ENCODE results near the gene ZNF587.
"Not testable (repeated sequence)": the region's sequence is repeated elsewhere in the genome, so short reads cannot be mapped to it uniquely, and the experiment has no call there.

Gene ZNF587

GRCh38 chr19:57820599-57820998 lies 29.1 kb upstream of the ZNF587 start:
- in situ Hi-C loops (cut with MboI; ENCODE audit: low pct_unique_long_range_greater_than_20kb, low sequenced_read_pairs), result no loop called here
- no peak for DNase-seq

DNA sequence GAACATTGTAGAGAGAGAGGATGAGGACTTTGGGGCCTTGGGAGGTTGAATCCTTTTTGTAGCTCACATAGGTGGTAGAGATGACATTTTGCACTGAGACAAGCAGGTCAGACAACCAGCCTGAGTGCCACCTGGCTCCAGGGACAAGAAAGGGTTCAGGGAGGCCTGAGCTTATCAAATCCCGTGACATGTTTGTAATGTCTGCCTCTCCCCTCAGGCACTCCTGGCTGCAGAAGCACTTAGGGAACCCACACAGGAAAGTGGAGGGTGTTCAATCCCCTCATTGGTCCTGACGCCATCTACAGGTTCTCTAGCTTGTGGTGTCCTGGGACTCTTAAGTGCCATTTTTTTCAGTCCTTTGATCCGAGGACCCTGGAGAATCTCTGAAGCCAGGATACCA lies 28.6 kb upstream of the ZNF587 start:
- DNase-seq; in situ Hi-C loops (cut with MboI; ENCODE audit: low pct_unique_long_range_greater_than_20kb, low sequenced_read_pairs): not testable (repeated sequence)

DNA sequence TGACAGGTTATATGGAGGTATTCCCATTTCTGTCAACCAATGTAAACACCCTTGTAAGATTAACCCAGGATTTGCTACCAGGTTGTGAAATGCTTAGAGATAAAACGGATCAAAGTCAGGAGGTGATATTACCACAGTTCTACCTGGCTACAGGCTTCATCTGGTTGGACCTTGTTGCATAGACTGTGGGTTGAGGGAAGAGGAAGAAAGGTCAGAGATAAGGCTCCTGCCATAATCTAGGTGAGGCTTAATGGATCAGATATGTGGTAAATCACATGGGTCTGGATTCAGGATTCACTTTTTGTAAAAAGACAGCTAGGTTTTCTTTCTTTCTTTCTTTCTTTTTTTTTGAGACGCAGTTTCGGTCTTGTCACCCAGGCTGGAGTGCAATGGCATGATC lies 28.2 kb upstream of the ZNF587 start:
- DNase-seq; in situ Hi-C loops (cut with MboI; ENCODE audit: low pct_unique_long_range_greater_than_20kb, low sequenced_read_pairs): not testable (repeated sequence)

DNA sequence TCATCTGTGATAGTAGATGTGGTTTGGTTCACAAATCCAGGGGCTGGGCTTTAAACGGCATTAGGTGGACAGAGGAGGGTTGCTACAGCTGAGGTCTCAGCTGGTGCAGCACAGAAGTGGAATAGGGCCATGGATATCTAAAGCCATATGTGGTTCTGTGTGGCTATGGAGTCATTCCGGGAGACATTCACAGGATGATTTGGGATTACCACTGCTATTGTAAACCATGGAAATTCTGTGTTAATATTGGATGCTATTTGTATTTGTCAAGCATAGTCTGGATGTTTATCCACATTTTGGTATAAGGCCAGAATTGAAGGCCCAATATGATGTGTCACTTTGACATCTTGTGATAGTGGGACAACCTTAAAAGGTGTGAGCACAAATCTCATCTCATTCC lies 26.5 kb upstream of the ZNF587 start:
- in situ Hi-C loops (cut with MboI; ENCODE audit: low pct_unique_long_range_greater_than_20kb, low sequenced_read_pairs), result not testable (repeated sequence)

DNA sequence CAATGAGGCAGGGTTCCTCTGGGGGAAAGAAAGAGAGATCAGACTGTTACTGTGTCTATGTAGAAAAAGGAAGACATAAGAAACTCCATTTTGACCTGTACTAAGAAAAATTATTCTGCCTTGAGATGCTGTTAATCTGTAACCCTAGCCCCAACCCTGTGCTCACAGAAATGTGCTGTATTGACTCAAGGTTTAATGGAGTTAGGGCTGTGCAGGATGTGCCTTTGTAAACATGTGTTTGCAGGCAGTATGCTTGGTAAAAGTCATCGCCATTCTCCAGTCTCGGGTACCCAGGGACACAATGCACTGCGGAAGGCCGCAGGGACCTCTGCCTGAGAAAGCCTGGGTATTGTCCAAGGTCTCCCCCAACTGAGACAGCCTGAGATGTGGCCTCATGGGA lies 26.1 kb upstream of the ZNF587 start:
- DNase-seq; in situ Hi-C loops (cut with MboI; ENCODE audit: low pct_unique_long_range_greater_than_20kb, low sequenced_read_pairs): not testable (repeated sequence)

More for the DNA sequence above, 26.5 kb upstream of the ZNF587 start:
- not testable (repeated sequence) for DNase-seq

DNA sequence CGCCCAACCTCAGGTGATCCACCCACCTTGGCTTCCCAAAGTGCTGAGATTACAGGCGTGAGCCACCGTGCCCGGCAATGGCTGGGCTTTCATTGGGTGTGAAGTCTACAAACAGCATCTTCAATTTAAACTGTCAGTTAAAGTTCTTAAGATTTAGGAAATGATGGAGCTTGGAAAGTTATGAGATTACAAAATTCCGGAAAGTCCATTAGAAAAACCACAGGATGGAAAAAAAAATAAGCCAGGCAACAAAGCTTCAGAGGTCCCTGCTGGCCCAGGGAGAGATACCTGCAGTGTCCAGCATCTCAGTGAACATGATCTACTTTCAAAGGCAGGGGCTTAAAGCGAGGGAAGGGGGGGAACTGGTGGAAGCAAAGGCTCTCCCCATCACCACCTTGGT lies 24.1 kb upstream of the ZNF587 start:
- DNase-seq, result no peak
- in situ Hi-C loops (cut with MboI; ENCODE audit: low pct_unique_long_range_greater_than_20kb, low sequenced_read_pairs), result no loop called here

GRCh38 chr19:57829316-57829715 lies 20.3 kb upstream of the ZNF587 start:
- in situ Hi-C loops (cut with MboI; ENCODE audit: low pct_unique_long_range_greater_than_20kb, low sequenced_read_pairs), result no loop called here
- DNase-seq, result no peak

GRCh38 chr19:57830071-57830602 lies 19.5 kb upstream of the ZNF587 start, which contains the start of gene ZNF587B:
Gene ZNF587B (plus strand): TSS chr19:57830299. CDS start chr19:57830529, 230 bp downstream.
- DNase-seq, result no peak
- in situ Hi-C loops (cut with MboI; ENCODE audit: low pct_unique_long_range_greater_than_20kb, low sequenced_read_pairs), result no loop called here

DNA sequence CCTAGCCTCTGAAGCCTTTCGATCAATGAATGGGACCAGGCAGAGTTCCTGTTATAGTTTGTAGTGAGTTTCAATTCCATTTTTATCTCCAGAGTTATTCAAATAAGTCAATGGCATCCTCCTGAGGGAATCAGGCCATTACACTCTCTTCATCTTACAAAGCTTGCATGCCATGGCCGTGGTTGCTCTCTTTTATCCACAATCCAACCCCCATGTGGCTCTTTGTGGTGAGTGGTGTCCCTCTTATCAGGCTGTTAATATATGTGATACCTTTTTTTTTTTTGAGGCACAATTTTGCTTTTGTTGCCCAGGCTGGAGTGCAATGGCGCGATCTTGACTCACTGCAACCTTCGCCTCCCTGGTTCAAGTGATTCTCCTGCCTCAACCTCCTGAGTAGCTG lies 12.7 kb upstream of the ZNF587 start:
- in situ Hi-C loops (cut with MboI; ENCODE audit: low pct_unique_long_range_greater_than_20kb, low sequenced_read_pairs), result not testable (repeated sequence)

DNA sequence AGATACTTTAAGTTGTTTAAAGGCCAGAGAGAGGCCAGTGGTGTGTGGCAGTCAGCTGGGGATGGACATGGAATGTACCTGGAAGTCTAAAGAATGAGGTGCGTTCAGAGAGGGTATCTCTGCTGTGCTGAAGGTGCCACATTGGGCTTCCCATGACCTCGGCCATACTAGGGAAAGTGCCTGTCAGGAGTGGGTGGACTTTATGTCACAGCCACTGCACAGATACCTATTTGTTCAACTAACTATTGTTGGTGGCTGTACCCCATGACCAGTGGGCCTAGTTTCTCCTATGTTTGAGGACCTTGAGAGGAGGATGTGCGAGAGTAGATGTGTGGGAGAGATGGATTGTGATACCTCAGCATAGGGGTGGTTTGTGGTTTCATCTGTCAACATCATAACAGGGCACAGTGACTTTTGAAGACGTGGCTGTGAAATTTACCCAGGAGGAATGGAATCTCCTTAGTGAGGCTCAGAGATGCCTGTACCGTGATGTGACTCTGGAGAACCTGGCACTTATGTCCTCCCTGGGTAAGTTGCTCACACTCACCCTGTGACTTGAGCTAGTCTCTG lies 11.0 kb upstream of the ZNF587 start:
- in situ Hi-C loops (cut with MboI; ENCODE audit: low pct_unique_long_range_greater_than_20kb, low sequenced_read_pairs); DNase-seq: not testable (repeated sequence)

More for the DNA sequence above, 12.7 kb upstream of the ZNF587 start:
- not testable (repeated sequence) for DNase-seq

DNA sequence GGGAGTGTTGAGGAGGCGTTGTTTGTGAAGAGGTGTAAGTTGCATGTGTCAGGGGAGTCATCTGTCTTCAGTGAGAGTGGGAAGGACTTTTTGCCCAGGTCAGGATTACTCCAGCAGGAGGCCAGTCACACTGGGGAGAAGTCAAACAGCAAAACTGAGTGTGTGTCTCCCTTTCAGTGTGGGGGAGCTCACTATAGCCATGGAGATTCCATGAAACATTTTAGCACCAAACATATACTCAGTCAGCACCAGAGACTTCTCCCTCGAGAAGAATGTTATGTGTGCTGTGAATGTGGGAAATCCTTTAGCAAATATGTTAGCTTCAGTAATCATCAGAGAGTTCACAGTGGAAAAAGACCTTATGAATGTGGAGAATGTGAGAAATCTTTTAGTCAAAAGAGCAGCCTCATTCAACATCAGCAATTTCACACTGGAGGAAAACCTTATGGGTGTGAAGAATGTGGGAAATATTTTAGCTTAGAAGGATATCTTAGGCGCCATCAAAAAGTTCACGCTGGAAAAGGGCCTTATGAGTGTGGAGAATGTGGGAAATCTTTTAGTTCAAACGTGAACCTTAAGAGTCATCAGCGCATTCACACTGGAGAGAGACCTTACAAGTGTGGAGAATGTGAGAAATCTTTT lies 8.4 kb upstream of the ZNF587 start:
- DNase-seq, result no peak
- in situ Hi-C loops (cut with MboI; ENCODE audit: low pct_unique_long_range_greater_than_20kb, low sequenced_read_pairs), result no loop called here

DNA sequence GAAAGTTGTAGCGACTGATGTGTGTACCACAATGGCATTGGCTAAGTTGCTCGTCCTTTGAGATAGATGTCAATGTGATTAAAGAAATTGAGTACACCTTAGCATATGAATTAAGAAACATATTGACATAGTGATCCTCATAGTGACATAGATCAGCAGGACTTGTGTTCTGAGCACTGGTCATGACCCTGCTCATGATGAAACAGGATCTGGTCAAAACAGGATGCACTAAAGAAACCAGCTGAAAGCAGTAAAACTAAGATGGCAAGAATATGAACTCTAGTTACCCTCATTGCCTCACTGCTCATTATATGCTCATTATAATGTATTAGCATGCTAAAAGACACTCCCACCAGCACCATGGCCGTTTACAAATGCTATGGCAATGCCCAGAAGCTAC lies 2.5 kb upstream of the ZNF587 start:
- DNase-seq; in situ Hi-C loops (cut with MboI; ENCODE audit: low pct_unique_long_range_greater_than_20kb, low sequenced_read_pairs): not testable (repeated sequence)

GRCh38 chr19:57849162-57849665 lies 445 bp upstream of the ZNF587 start:
- DNase-seq; in situ Hi-C loops (cut with MboI; ENCODE audit: low pct_unique_long_range_greater_than_20kb, low sequenced_read_pairs): not testable (repeated sequence)

GRCh38 chr19:57850553-57851017 lies 926 bp downstream of the ZNF587 start:
- peak; percentile 15 for DNase-seq
- in situ Hi-C loops (cut with MboI; ENCODE audit: low pct_unique_long_range_greater_than_20kb, low sequenced_read_pairs), result no loop called here

DNA sequence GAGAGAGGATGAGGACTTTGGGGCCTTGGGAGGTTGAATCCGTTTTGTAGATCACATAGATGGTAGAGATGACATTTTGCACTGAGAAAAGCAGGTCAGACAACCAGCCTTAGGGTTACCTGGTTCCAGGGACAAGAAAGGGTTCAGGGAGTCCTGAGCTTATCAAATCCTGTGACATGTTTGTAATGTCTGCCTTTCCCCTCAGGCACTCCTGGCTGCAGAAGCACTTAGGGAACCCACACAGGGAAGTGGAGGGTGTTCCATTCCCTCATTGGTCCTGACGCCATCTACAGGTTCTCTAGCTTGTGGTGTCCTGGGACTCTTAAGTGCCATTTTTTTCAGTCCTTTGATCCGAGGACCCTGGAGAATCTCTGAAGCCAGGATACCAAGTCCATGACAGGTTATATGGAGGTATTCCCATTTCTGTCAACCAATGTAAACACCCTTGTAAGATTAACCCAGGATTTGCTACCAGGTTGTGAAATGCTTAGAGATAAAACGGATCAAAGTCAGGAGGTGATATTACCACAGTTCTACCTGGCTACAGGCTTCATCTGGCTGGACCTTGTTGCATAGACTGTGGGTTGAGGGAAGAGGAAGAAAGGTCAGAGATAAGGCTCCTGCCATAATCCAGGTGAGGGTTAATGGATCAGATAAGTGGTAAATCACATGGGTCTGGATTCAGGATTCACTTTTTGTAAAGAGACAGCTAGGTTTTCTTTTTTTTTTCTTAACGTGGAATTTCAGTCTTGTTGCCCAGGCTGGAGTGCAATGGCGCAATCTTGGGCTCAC lies 2.3 kb downstream of the ZNF587 start:
- in situ Hi-C loops (cut with MboI; ENCODE audit: low pct_unique_long_range_greater_than_20kb, low sequenced_read_pairs); DNase-seq: not testable (repeated sequence)

DNA sequence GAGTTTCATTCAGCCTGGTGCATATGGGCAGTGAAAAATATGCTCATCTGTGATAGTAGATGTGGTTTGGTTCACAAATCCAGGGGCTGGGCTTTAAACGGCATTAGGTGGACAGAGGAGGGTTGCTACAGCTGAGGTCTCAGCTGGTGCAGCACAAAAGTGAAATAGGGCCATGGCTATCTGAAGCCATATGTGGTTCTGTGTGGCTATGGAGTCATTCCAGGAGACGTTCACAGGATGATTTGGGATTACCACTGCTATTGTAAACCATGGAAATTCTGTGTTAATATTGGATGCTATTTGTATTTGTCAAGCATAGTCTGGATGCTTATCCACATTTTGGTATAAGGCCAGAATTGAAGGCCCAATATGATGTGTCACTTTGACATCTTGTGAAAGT lies 4.5 kb downstream of the ZNF587 start:
- in situ Hi-C loops (cut with MboI; ENCODE audit: low pct_unique_long_range_greater_than_20kb, low sequenced_read_pairs); DNase-seq: not testable (repeated sequence)

DNA sequence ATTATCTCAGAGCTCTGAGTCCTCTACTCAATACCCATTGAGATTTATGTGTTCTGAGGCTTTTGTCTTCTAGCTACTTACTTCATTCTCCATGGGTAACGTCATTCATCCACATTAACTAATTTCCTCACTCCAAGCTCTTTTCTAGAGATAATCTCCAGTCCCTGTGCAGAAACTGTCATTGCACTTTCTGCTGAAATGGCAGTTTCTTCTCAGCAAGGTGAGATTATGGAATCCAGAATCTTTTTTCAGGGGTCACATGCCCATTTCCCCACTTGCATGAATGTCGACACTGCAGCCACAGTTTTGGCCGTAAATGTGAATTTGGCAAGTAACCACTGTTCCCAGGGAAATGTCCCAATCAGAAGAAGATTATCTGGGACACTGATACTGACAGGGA lies 12.7 kb downstream of the ZNF587 start:
- in situ Hi-C loops (cut with MboI; ENCODE audit: low pct_unique_long_range_greater_than_20kb, low sequenced_read_pairs), result not testable (repeated sequence)

DNA sequence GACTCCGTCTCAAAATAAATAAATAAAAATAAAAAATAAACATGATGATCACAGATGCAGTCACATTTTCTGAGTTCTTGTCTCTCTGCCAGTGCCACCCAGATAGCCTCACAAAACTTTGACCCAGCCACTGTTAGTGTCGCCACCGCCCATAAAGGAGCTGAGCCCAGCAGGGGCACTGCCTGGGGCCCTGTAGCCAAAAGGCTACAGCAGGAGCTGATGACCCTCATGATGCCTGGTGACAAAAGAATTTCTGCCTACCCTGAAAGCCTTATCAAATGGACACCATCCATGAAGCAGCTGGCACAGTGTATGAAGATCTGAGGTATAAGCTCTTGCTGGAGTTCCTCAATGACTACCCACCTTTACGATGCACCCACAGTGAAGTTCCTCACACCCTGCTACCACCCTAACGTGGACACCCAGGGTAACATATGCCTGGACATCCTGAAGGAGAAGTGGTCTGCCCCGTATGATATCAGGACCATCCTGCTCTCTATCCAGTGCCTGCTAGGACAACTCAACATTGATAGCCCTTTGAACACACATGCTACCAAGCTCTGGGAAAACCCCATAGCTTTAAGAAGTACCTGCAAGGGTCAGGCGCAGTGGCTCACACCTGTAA lies 18.3 kb downstream of the ZNF587 start:
- DNase-seq, result no peak
- in situ Hi-C loops (cut with MboI; ENCODE audit: low pct_unique_long_range_greater_than_20kb, low sequenced_read_pairs), result no loop called here

More for the DNA sequence above, 12.7 kb downstream of the ZNF587 start:
- DNase-seq, result not testable (repeated sequence)

DNA sequence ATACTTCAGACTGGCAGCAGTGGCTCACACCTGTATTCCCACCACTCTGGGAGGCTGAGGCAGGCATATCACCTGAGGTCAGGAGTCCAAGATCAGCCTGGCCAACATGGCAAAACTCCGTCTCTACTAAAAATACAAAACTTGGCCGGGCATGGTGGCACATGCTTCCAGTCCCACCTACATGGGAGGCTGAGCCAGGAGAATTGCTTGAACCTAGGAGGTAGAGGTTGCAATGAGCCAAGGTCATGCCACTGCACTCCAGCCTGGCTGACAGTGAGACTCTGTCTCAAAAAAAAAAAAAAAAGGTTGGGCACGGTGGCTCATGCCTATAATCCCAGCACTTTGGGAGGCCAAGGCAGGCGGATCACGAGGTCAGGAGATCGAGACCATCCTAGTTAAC lies 20.0 kb downstream of the ZNF587 start:
- DNase-seq; in situ Hi-C loops (cut with MboI; ENCODE audit: low pct_unique_long_range_greater_than_20kb, low sequenced_read_pairs): not testable (repeated sequence)
